SK-N-SH (cell line): ENCODE measurements around the gene SULF2. TPM values are rescaled to one million over a fixed set of nuclear protein-coding genes. Genes with fewer than 3 reads are reported as not detected.

Experiments
- CTCF ChIA-PET: fragments of 300-600, 350-600 bp; formaldehyde crosslinking; extraction: SDS; loops from one replicate; lab custom pipeline; 2021; lab: Yijun Ruan, JAX
- POLR2A ChIA-PET: fragments of 350-600 bp; sonication (Branson Sonifier 250); formaldehyde crosslinking; extraction: SDS; loops from one replicate; lab custom pipeline; 2020; ENCODE audit warnings: antibody characterized with exemption, inconsistent platforms; lab: Yijun Ruan, JAX
- DNase-seq: peaks from one replicate; pipeline ENCODE4 v3.0.0; 2012
- H2AFZ ChIP-seq: fragments of 200-600 bp; sonication (generic); 2 replicates; pipeline ENCODE4 v1.8.1; 2016; ENCODE audit warnings: antibody characterized with exemption, mild to moderate bottlenecking, low read depth
- H3F3A ChIP-seq: fragments of 200-600 bp; sonication (generic); replicated peaks from 2 replicates; pipeline ENCODE3; 2016; ENCODE audit warnings: antibody characterized with exemption, mild to moderate bottlenecking; ENCODE audit not compliant: insufficient read depth
- H3K27ac ChIP-seq, 2 experiments: fragments of 200-500 bp in 1 of 2; fragments of 200-600 bp in 1 of 2; sonication (Bioruptor generic) in 1 of 2; sonication (generic), shearing (Covaris generic) in 1 of 2; 2 replicates each; pipeline versions ENCODE4 v1.5.1 to v1.6.1; 2014 to 2016; ENCODE audit warnings: low read depth in 2 of 2, inconsistent platforms in 1 of 2, low read length in 1 of 2, mild to moderate bottlenecking in 1 of 2, mixed read lengths in 1 of 2
- H3K27me3 ChIP-seq: fragments of 200-600 bp; sonication (generic), shearing (Covaris generic); 2 replicates; pipeline ENCODE4 v1.6.1; 2016; ENCODE audit warnings: mixed run types; ENCODE audit not compliant: insufficient read depth
- H3K36me3 ChIP-seq, 2 experiments: fragments of 200-500 bp in 1 of 2; fragments of 200-600 bp in 1 of 2; sonication (Bioruptor generic) in 1 of 2; sonication (generic) in 1 of 2; replicated peaks in 1 of 2; 2 replicates each; pipeline versions ENCODE3 to v1.5.1; 2014 to 2016; ENCODE audit warnings: low read length in 1 of 2, mild to moderate bottlenecking in 1 of 2; ENCODE audit not compliant: insufficient read depth in 2 of 2, control insufficient read depth in 1 of 2
- H3K4me1 ChIP-seq, 2 experiments: fragments of 200-500 bp in 1 of 2; fragments of 200-600 bp in 1 of 2; sonication (Bioruptor generic) in 1 of 2; sonication (generic), shearing (Covaris generic) in 1 of 2; 2 replicates each; pipeline versions ENCODE4 v1.5.1 to v1.6.1; 2014 to 2016; ENCODE audit warnings: low read depth in 1 of 2, low read length in 1 of 2, mixed run types in 1 of 2; ENCODE audit not compliant: insufficient read depth in 2 of 2, control insufficient read depth in 1 of 2
- H3K4me2 ChIP-seq: fragments of 200-600 bp; sonication (generic), shearing (Covaris generic); 2 replicates; pipeline ENCODE4 v1.6.1; 2017; ENCODE audit warnings: mixed run types
- H3K4me3 ChIP-seq, 2 experiments: fragments of 200-500 bp in 1 of 2; fragments of 200-600 bp in 1 of 2; sonication (Bioruptor generic) in 1 of 2; sonication (generic), shearing (Covaris generic) in 1 of 2; 2 replicates each; pipeline versions ENCODE4 v1.5.1 to v1.8.1; 2014 to 2016; ENCODE audit warnings: low read depth in 2 of 2, inconsistent platforms in 1 of 2, low read length in 1 of 2, mild to moderate bottlenecking in 1 of 2, mixed read lengths in 1 of 2, moderate library complexity in 1 of 2
- H3K79me2 ChIP-seq: fragments of 200-600 bp; sonication (generic); 2 replicates; pipeline ENCODE4 v1.8.1; 2017; ENCODE audit warnings: mild to moderate bottlenecking; ENCODE audit not compliant: insufficient read depth
- H3K9ac ChIP-seq: fragments of 200-600 bp; sonication (generic); 2 replicates; pipeline ENCODE4 v1.6.1; 2017; ENCODE audit warnings: mixed run types
- H3K9me2 ChIP-seq: fragments of 200-600 bp; sonication (generic); 2 replicates; pipeline ENCODE4 v1.6.1; 2017; ENCODE audit warnings: mixed run types
- H3K9me3 ChIP-seq: fragments of 200-600 bp; sonication (generic); 2 replicates; pipeline ENCODE4 v1.6.1; 2017; ENCODE audit warnings: mixed run types, mild to moderate bottlenecking, moderate library complexity
- H4K20me1 ChIP-seq: fragments of 200-600 bp; sonication (generic); 2 replicates; pipeline ENCODE4 v1.6.1; 2017; ENCODE audit warnings: mild to moderate bottlenecking, mixed run types; ENCODE audit not compliant: insufficient read depth
- CHD2 ChIP-seq: fragments of 150-350 bp; IDR thresholded peaks from 2 replicates; pipeline ENCODE4 v1.6.1; 2018; ENCODE audit warnings: low read length; ENCODE audit not compliant: partially characterized antibody
- EP300 ChIP-seq, 2 experiments: IDR thresholded peaks; 2 replicates each; pipeline versions ENCODE4 v1.4.0 to v1.6.1; 2012; ENCODE audit warnings: borderline replicate concordance in 1 of 2, low read depth in 1 of 2, low read length in 1 of 2
- EZH2phosphoT487 ChIP-seq: fragments of 200-600 bp; sonication (generic); IDR thresholded peaks from 2 replicates; pipeline ENCODE4 v1.6.1; 2017; ENCODE audit warnings: low read depth, mixed run types, mild to moderate bottlenecking, antibody characterized with exemption, moderate library complexity, borderline replicate concordance
- FOXJ3 ChIP-seq: sonication (generic); formaldehyde crosslinking; IDR thresholded peaks from 2 replicates; pipeline ENCODE4 v1.5.1; 2020; ENCODE audit warnings: mild to moderate bottlenecking, missing genetic modification reagents
- IRF3 ChIP-seq: fragments of 150-350 bp; IDR thresholded peaks from 2 replicates; pipeline ENCODE4 v1.6.1; 2016; ENCODE audit warnings: mild to moderate bottlenecking, low read depth, low read length
- JUND ChIP-seq: IDR thresholded peaks from 2 replicates; pipeline ENCODE4 v1.4.0; 2012
- MAX ChIP-seq: IDR thresholded peaks from 2 replicates; pipeline ENCODE4 v1.4.0; 2012; ENCODE audit warnings: low read depth
- MEF2A ChIP-seq: IDR thresholded peaks from 2 replicates; pipeline ENCODE4 v1.4.0; 2012; ENCODE audit warnings: low read depth, borderline replicate concordance
- NRF1 ChIP-seq: IDR thresholded peaks from 2 replicates; pipeline ENCODE4 v1.6.1; 2012; ENCODE audit warnings: low read depth, mild to moderate bottlenecking, low read length
- PBX3 ChIP-seq: IDR thresholded peaks from 2 replicates; pipeline ENCODE4; 2012
- RAD21 ChIP-seq: IDR thresholded peaks from 2 replicates; pipeline ENCODE4 v1.6.1; 2012; ENCODE audit warnings: mild to moderate bottlenecking, low read length
- REST ChIP-seq: IDR thresholded peaks from 2 replicates; pipeline ENCODE4 v1.6.1; 2012; ENCODE audit warnings: mild to moderate bottlenecking, low read depth, low read length, moderate library complexity
- RFX5 ChIP-seq: IDR thresholded peaks from 2 replicates; pipeline ENCODE4 v1.6.1; 2012; ENCODE audit warnings: mild to moderate bottlenecking, improper control_type of control experiment, low read length
- RXRA ChIP-seq: IDR thresholded peaks from 2 replicates; pipeline ENCODE4 v1.4.0; 2012; ENCODE audit warnings: low read depth, mild to moderate bottlenecking, borderline replicate concordance
- TAF1 ChIP-seq: IDR thresholded peaks from 2 replicates; pipeline ENCODE4 v1.6.1; 2012; ENCODE audit warnings: low read depth, mild to moderate bottlenecking, low read length, moderate library complexity, borderline replicate concordance
- TCF12 ChIP-seq: IDR thresholded peaks from 2 replicates; pipeline ENCODE4 v1.4.0; 2012
- TEAD4 ChIP-seq: IDR thresholded peaks from 2 replicates; pipeline ENCODE4 v1.4.0; 2012; ENCODE audit warnings: mild to moderate bottlenecking, borderline replicate concordance; ENCODE audit not compliant: insufficient read depth
- USF1 ChIP-seq: IDR thresholded peaks from 2 replicates; pipeline ENCODE4 v1.4.0; 2012; ENCODE audit warnings: low read depth, borderline replicate concordance
- USF2 ChIP-seq: fragments of 150-350 bp; IDR thresholded peaks from 2 replicates; pipeline ENCODE4 v1.6.1; 2017; ENCODE audit warnings: antibody characterized with exemption, low read length, low read depth, borderline replicate concordance
- YY1 ChIP-seq: IDR thresholded peaks from 2 replicates; pipeline ENCODE4 v1.4.0; 2012; ENCODE audit warnings: low read depth, mild to moderate bottlenecking
- WGBS: methylation state at CpG from one replicate; pipeline ENCODE4 v1.1.6; 2017; ENCODE audit warnings: low lambda C conversion rate; 5-methylcytosine and 5-hydroxymethylcytosine counted together
- polyA plus RNA-seq, 3 experiments: library from polyadenylated mRNA; depleted of rRNA; stranded (reverse); fragments of >200 nt; gene quantifications; 2 replicates each; pipeline ENCODE4 v1.2.3, GENCODE V29; 2012

Gene SULF2
- polyA plus RNA-seq, 1 of the 3 experiments (the other 2 are of a cell fraction): 20.2 TPM

- TF ChIP-seq IRF3 (no peak), MEF2A (no peak), USF1 (no peak), RFX5 (no peak), YY1 (no peak), NRF1 (no peak), USF2 (no peak), REST (no peak)
Measured at GRCh38 chr20:47761482-47762047, 23.7 kb downstream of the SULF2 start (continued).

- H3F3A ChIP-seq: no peaks in the 10 kb centered on the region
- H3K9ac ChIP-seq: no peak overlapping the region
- no peaks in the 10 kb centered on the region for H3K9me2 ChIP-seq
- DNase-seq: no peak
- H4K20me1 ChIP-seq: no peaks in the 10 kb centered on the region
- no peak overlapping the region for H3K27ac ChIP-seq
- H2AFZ ChIP-seq: no peak overlapping the region
- no peaks in the 10 kb centered on the region for H3K36me3 ChIP-seq
- no peaks in the 10 kb centered on the region for H3K9me3 ChIP-seq
- WGBS: 68% methylated on average over 11 of the region's 14 CpGs
- peaks cover 0 to 5% of the 10 kb centered on the region in 2 experiments; a peak in 1 of 4 replicates for H3K4me1 ChIP-seq
- H3K27me3 ChIP-seq: no peaks in the 10 kb centered on the region
- H3K4me3 ChIP-seq: no peak overlapping the region
- H3K4me2 ChIP-seq: no peak overlapping the region
- CTCF ChIA-PET: interaction anchor here (0.6 to 2.5 kb wide), 6 partner anchors 18 to 876 kb away, joined by 3 to 8 read pairs (median 3); no protein-coding TSS in a partner anchor
- POLR2A ChIA-PET: no interaction called here
- no peaks in the 10 kb centered on the region for H3K79me2 ChIP-seq
- TF ChIP-seq JUND (no peak), TEAD4 (no peak), PBX3 (no peak), RXRA (no peak), MAX (no peak), TCF12 (no peak), USF1 (no peak), RAD21 (no peak), USF2 (no peak), FOXJ3 (CRISPR knock-in tag) (no peak), CHD2 (no peak), EP300 (IDR thresholded peaks at IDR 0.05; ENCODE audit: borderline replicate concordance in 1 of 2, low read depth in 1 of 2, low read length in 1 of 2) (no peak), TAF1 (no peak), EZH2phosphoT487 (no peak)
Measured at GRCh38 chr20:47760686-47761481, 24.4 kb downstream of the SULF2 start.
